Suprapubic skin (tissue), 3 donors: ENCODE results near the gene MAP2K1.

Experiments
- POLR2AphosphoS5 ChIP-seq, 3 donors: sonication (generic); formaldehyde crosslinking; IDR thresholded peaks; one replicate each; pipeline ENCODE4 v1.6.1; 2017; ENCODE audit warnings: antibody characterized with exemption in 3 of 3
- TF ChIP-seq, protein P1 (sequence below), 2 donors: fragments of 200-600 bp in 1 of 2; fragments of 450-650 bp in 1 of 2; sonication (generic) in 1 of 2; IDR thresholded peaks; one replicate each; pipeline ENCODE4 v1.5.1; 2016 to 2019; ENCODE audit warnings: antibody characterized with exemption in 2 of 2, mild to moderate bottlenecking in 1 of 2, moderate library complexity in 1 of 2

DNA sequence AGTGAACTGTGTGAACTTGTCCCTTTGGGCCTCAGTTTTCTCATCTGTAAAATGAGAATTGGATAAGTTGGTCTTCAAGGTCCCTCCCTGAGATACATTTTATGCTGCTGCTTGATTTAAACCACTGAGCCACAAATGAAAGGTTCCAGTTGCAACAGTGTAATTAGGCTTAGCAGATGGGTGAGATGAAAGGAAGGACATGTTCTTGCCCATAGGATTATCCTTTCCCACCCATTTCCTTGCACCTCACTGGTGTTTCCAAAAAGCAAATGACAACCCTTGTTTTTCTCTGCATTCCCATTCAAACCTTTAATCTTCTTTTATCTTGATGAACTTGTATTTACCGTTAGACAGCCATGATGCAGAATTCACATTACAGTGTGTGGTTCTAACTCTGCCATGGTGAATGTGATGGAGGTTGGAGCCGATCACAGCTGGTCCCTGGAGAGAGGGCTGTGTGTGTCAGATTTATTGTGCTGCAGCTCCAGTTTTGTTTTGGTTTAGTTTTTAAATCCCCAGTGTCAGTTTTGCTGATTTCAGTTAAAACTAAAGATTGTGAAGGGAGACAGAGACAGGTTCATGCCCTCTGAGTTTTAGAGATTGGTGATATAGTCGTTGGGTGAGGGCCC is 44.0 kb downstream of the MAP2K1 start:
- TF ChIP-seq, protein P1, sequence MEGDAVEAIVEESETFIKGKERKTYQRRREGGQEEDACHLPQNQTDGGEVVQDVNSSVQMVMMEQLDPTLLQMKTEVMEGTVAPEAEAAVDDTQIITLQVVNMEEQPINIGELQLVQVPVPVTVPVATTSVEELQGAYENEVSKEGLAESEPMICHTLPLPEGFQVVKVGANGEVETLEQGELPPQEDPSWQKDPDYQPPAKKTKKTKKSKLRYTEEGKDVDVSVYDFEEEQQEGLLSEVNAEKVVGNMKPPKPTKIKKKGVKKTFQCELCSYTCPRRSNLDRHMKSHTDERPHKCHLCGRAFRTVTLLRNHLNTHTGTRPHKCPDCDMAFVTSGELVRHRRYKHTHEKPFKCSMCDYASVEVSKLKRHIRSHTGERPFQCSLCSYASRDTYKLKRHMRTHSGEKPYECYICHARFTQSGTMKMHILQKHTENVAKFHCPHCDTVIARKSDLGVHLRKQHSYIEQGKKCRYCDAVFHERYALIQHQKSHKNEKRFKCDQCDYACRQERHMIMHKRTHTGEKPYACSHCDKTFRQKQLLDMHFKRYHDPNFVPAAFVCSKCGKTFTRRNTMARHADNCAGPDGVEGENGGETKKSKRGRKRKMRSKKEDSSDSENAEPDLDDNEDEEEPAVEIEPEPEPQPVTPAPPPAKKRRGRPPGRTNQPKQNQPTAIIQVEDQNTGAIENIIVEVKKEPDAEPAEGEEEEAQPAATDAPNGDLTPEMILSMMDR (IDR thresholded peaks at IDR 0.05): no peak
- no peak for TF ChIP-seq POLR2AphosphoS5 (IDR thresholded peaks at IDR 0.05)
